CD4-positive, alpha-beta T cell treated with Interleukin-21 for 1 hour (primary cell): ENCODE results near the gene NPAS3.

Experiments
- DNase-seq: peaks from one replicate; pipeline ENCODE4 v3.0.0-alpha.2; 2020

Gene NPAS3

GRCh38 chr14:33602396-33602795, 663.7 kb downstream of the NPAS3 start:
- no peak for DNase-seq

GRCh38 chr14:33606591-33606990, 667.9 kb downstream of the NPAS3 start:
- DNase-seq: no peak

GRCh38 chr14:33609582-33609981, 670.9 kb downstream of the NPAS3 start:
- DNase-seq: no peak

GRCh38 chr14:33610121-33610520, 671.4 kb downstream of the NPAS3 start:
- no peak for DNase-seq

- DNase-seq: no peak
Measured at GRCh38 chr14:33611405-33612196, 672.9 kb downstream of the NPAS3 start.

- DNase-seq: no peak
Measured at GRCh38 chr14:33612197-33612505, 673.5 kb downstream of the NPAS3 start.

GRCh38 chr14:33617154-33617553, 678.5 kb downstream of the NPAS3 start:
- DNase-seq: no peak

- no peak for DNase-seq
Measured at GRCh38 chr14:33618361-33619105, 679.9 kb downstream of the NPAS3 start.

- DNase-seq: no peak
Measured at GRCh38 chr14:33622496-33622895, 683.8 kb downstream of the NPAS3 start.

- no peak for DNase-seq
Measured at GRCh38 chr14:33629792-33630191, 691.1 kb downstream of the NPAS3 start.

GRCh38 chr14:33631021-33631420, 692.3 kb downstream of the NPAS3 start:
- no peak for DNase-seq

GRCh38 chr14:33631441-33631840, 692.8 kb downstream of the NPAS3 start:
- no peak for DNase-seq

- no peak for DNase-seq
Measured at GRCh38 chr14:33634631-33635030, 696.0 kb downstream of the NPAS3 start.

- no peak for DNase-seq
Measured at GRCh38 chr14:33636716-33637115, 698.0 kb downstream of the NPAS3 start.

- no peak for DNase-seq
Measured at GRCh38 chr14:33642080-33642479, 703.4 kb downstream of the NPAS3 start.

- no peak for DNase-seq
Measured at GRCh38 chr14:33642691-33643244, 704.1 kb downstream of the NPAS3 start.

- no peak for DNase-seq
Measured at GRCh38 chr14:33643426-33644181, 704.9 kb downstream of the NPAS3 start.

GRCh38 chr14:33646692-33647260, 708.1 kb downstream of the NPAS3 start:
- DNase-seq: no peak

GRCh38 chr14:33647385-33647786, 708.7 kb downstream of the NPAS3 start:
- DNase-seq: no peak

GRCh38 chr14:33650430-33650829, 711.8 kb downstream of the NPAS3 start:
- DNase-seq: no peak

- no peak for DNase-seq
Measured at GRCh38 chr14:33652566-33653307, 714.1 kb downstream of the NPAS3 start.

- no peak for DNase-seq
Measured at GRCh38 chr14:33653308-33653695, 714.6 kb downstream of the NPAS3 start.
